GM18861 (cell line): ENCODE data around the gene SORCS2.

Experiments used
- ATAC-seq: cut with Tn5 transposase; IDR thresholded peaks from one replicate; pipeline ENCODE4 v1.9.1; 2021; ENCODE audit not compliant: unreplicated experiment

Gene SORCS2

DNA sequence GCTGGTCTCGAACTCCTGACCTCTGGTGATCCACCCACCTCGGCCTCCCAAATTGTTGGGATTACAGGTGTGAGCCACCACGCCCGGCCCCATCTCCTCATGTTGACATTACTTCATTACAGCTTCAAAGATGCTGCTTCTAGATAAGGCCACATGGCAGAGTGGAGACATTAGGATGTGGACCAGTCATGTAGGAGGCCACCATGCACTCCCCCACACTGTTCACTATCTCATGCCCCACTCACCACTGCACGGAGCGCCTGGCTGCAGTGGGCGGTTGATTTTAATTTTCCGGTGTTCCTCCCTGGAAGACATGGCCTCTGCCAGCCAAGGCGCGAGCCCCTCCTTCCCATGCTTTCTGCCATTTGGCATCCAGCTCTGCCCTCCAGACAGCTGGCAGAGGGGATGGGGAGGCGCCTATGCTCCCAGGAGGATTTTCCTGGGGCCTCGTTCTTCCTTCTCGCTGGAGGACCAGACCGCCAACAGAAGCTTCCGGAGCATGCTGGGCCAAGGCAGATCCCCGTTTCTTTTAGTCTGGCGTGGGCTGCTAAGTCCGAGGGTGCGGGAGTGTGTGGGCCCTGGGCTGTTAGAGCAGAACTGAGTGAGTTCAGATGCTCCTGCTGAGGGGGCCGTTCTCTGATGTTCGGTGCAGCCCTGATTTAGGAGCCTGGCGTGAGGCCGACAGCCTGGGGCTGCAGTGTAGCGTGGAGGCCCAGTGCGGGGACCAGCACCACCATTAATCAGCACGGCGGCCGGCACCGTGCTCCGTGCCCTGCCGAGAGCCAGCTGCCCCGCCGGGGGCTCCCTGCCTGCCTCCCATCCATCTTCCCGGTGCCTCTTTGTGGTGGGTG is 93.1 kb downstream of the SORCS2 start:
- ATAC-seq = no peak

DNA sequence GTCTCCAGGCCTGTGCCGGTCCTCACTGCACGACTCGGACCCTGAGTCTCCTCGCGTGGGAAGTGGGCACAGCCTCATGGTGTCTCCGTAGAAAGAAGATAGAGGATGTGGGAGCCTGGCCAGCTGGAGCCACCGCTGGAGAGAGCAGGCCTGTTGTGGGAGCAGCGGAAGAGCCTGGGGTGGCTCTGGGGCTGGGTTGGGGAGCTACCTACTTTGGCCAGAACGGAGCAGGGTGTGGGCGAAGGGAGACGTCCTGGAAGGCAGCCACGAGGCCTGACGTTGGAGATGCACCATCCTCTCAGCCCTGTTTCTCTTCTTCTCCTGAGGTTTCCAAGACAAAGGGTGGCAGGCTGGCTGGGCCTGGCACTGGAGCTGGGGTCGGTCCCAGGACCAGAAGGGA is 93.8 kb downstream of the SORCS2 start:
- no peak for ATAC-seq

DNA sequence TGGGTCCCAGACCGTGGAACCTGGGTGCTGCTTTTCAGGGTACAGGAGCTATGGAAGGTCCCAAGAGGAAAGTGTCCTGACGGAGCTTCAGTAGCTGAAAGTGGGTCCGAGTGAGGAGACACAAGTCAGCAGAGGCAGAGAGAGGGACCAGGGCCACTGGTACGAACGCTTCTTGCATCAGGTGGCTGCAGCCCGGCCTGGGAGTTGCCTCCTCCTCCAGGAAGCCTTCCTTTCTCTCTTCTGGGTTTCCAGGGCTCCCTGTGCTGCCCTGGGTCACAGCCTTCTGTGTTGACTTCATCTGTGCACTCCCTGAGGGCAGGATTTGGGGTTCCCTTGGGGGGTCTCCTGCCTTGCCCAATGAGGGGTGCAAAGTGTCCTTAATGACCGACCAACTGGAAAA is 94.5 kb downstream of the SORCS2 start:
- ATAC-seq = no peak

DNA sequence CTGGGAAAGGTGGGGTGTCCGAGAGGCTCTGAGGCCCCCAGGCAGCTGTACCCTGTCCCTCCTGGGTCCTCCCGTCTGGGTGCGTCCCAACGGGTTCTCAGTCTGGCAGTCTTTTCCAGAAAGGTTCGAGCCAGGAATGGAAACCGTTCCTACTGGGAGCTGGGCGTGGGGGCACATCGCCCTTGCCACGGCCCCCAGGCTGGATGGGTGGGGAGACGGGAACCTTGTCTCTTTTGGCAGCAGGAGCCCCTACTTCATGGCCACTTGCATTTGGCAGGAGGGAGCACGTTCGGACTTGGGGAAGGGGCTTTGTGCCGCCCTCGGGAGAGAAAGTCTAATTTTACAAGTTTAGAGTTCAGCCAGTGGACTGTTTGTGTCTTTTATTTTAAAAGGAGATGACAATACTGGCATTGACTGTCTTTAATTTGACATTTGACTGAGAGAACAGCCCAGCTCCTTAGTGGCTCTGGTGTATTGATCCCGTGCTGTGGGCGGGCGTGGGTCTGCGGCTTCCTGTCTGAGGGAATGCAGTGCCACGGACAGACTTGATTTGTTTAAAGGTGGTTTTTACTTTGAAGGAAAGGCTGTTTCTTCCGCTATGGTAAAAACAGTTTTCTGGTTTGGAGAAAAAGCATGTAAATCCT is 95.1 kb downstream of the SORCS2 start:
- ATAC-seq = no peak

DNA sequence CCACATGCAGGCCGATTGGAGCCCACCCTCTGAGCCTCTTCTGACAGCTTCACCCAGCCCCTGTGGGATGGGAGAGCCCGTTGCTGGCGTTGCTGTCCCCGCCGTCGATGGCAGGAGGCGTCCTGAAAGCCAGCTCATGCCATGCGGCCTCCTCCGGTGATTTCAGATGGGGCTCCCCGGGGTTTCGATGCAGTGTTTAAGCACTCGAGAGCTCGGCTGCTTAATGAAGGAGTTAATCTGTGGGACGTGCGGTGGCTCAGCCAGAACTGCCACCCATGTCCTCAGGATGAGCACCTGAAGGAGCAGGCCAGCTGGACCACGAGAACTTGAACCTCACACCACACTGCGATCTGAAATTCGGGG is 95.6 kb downstream of the SORCS2 start:
- ATAC-seq = no peak

DNA sequence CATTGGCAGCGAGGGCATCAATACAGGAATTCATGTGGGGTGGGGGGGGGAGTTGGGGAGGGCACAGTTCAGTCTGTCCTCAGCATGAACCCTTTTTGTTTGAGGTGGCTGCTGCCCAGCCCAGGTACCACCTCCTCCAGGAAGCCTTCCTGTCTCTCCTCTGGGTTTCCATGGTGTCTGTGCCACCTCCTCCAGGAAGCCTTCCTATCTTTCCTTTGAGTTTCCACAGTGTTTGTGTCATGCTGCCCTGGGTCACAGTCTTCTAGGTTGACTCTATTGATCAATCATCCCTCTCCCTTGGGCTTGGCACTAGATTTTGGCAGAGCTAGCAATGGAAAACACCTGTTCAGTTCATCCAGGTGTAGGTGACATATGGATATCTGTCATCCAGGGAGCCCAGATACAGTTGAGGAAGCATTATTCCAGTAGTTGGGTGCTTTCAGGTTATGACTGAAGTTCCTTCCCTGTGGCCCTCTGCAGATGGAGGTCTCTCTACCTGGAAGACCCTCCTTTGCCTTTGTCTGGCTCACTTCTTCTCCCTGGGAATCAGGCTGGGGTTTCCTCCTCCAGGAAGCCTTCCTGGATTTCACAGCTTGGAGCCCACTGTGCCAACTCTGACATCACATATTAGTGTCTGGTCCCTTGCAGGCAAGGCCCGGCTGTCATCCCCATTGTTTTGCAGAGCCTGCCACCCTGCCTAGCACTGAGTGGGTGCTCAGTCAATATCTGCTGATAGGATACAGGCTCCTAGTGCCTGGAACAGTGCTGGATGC is 96.6 kb downstream of the SORCS2 start:
- no peak for ATAC-seq

DNA sequence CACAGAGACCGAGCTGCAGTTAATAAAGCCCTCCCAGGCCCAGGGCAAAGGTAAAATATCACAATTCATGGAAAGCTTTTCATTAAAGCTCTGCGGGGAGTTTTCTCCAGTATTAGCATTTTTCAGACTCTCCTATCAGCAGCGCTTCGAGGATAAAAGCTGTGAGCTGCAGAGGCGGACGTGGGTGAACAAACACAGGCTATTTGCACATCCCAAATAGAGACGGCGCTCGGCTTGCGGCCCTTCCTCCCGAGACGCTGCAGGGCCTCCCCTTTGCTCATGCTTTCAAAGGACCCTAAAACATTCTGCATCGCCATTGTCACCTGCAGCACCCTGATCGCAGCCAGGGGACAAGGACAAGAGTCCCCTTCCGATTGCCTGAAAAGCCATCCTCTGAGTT is 97.3 kb downstream of the SORCS2 start:
- no peak for ATAC-seq

DNA sequence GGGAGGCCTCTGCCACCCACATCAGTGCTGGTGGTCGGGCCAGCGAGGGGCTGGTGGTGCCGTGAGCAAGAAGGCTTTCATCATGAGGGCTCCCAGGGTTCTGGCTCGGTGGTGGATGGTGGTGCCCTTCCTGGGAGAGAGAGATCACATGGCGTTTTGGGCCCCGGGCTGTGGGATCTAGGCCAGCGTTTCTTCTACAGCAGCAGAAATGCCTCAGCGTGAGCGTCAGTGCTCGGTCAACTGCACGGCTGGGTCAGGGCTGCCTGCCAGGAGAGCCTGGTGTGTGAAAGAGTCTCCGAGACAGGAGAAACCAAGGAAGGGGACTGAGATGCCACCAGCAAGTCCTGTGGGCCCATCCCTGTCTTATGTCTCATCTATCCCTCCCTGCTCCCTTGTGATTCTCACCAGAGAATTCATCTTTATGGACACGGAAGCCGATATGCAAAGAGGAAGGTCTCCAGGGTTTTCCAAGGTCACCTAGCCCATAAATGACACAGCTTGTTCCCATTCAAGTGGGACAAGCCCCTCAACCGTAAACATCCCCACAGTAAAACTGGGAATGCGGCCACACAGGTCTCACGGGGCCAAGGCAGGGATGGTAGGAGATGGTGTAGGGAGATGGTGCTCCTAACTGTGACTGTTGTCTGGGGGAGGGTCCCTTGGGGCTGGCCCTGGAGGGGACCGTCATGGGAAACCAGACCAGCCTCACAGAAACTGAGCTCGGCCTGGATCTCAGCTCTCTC is 99.2 kb downstream of the SORCS2 start:
- no peak for ATAC-seq

DNA sequence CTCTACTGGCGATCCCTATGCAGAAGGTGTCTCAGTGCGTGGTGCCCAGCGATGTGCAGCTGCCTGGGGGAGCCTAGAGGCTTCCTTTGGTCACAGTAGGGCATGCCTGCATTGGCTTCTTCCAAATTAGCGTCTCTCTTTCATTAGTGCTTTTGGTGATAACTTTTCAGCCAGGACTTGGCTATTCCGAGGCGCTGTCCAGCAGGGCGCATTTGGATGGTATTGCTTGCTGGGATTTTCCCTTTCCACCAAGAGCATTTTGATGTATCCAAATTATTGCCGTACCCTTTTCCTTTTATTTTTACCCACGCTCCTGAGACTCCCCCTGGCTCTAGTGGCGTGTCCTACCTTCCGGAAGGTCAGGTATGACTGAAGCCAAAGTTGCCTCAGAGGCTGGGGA is 101.4 kb downstream of the SORCS2 start:
- no peak for ATAC-seq

DNA sequence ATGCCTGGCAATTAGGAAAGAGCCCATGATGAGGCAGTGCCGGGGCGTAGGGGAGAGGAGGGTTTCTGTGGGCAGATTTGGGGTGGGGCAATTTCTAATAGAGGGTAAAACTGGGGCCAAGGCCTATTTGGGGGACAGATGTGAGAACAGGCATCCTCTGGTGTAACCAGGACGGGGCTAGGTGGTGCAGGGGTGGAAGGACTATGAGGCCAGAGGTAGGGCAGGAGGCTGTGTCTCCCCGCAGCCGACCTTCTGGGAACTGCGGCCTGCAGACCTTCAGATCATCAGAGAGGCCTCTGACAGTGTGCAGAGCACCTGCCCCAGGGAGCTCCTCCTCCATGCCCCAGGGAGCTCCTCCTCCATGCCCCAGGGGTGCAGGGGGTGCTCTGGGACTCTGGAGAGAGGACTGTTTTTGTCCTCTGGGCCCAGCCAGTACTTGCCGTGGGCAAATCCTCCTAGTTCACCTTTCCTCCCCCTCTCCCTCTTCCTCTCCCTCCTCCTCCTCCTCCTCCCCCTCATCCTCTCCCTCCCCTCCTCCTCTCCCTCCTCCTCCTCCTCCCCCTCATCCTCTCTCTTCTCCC is 101.9 kb downstream of the SORCS2 start:
- ATAC-seq = no peak

DNA sequence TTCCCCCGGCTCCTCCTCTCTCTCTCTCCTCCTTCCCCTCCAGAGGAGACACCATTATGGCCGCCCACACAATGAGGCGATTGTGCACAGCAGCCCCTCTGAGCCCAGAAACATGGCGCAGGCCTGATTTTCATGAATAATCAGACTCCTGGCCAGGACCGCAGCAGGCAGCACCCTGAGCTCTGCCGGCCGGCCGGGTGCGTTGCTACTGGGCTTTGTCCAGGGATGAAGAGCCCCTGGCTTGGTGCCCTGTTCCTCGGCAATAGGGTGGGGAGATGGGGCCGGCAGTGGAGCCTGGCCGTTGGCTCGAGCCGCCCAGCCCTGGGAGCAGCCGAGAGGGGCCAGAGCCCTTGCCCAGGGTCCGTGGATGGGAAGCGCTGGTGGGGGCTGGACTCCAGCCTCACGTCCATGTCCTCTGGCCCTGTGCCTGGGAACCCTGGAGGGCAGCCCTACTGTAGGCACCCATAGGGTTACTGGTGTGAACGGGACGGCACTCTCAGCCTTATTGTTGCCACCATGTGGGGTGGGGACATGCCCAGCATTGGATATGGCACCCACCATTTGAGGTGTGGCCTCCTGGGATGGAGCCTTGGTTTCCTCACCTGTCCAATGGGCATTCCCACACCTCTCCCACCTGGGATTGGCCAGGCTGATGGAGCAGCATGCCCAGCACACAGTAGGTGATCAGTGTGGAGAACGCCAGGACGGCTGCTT is 103.0 kb downstream of the SORCS2 start:
- ATAC-seq = no peak

DNA sequence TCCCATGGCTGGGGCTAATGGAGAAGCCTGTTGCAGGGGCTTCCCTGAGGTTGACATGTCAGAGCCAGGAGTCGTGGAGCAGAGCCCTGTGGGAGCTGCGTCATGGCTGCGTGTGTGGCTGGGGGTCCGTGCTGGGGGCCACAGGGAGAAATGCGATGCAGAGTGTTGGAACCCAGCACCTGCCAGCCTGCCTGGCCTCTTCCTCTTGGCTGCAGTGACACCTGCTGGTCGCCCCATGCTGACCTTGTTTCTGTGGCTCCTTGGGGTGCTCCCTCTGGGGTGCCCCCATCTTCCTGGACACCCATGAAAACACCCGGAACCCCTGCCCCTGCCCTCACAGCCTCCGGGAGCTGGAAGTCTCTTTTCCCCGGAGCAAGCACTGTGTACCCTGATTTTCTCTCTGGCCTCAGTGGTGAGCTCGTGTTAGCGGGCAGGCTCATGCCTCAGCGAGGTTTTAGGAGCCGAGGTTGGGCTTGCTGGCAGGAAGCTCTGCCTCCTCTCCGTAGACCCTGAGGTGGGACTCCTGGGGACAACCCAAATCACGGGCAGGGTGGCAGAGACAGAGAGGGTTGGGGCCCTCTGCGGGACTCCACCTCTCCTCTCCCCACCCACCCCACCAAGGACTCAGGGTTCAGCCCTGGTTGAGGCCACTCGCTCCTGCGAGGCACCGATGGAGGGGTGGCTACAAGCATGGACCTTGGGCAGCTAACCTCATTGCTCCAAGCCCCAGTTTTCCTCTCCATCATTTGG is 103.7 kb downstream of the SORCS2 start:
- ATAC-seq = no peak

DNA sequence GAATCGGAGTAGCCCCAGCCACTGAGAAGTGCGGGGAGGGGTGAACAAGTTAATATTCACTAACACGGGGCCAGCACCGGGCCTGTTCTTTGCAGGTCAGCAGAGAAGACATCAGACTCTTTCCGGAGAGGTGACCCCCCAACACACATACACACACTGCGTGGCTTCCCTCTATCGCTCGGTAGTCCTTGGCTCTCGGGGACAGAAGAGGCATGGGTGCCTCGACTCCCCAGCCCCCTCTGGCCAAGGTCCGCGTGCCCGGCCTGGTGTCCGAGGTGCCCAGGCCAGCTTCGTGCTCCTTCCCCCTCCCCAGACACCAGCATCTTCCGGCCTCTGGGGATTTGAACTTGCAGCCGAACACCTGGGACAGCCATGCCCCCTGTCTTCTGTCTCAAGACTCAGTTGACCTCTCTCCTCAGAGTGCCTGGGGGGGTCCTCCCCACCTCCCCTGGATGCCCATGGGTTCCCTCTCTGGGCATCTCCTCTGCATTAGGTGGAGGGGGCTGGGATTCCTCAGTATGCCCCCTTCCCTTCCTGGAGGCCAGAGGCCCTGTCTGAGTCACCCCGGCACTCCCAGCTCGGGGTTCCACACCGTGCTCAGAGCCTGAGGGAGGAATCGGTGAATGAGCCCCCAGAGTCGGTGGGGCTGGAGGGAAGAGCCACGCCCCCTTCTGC is 104.5 kb downstream of the SORCS2 start:
- no peak for ATAC-seq

DNA sequence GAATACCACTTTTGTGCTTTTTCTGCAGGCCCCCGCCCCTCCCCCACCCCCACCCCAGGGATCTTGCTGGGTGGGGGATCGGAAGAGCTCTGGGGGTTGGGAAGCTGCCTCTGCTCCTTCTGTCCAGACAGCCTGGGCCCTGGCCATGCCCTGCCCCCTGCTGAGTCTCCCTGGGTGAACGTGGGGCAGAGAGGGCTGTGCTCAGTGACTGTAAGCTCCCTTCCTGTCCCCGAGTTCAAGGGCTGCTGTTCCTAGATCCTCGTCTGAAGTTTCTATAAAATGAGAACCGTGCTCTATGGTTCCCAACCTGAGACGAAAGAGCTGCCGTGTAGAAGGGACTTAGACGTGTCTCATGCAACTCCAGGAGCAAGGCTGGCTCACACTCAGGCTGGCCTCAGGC is 105.0 kb downstream of the SORCS2 start:
- ATAC-seq = no peak

DNA sequence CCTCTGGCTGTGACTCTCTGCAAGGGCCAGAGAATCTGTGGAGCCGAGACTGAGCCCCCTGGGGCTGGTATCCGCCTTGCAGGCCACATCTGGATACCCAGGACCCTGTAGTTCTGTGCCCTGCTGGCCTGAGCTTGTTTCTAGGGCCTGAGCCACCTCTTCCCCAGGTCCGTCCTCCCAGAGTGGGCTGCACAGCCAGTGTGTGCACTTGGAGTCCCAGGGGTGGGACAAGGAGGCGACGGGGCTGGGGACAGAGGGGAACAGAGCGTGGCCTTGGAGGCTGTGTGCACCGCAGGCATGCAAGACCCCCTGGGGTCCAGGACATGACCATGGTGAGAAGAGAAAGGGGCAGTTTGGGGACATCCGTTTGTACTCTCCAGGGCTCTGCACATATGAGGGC is 105.5 kb downstream of the SORCS2 start:
- no peak for ATAC-seq

DNA sequence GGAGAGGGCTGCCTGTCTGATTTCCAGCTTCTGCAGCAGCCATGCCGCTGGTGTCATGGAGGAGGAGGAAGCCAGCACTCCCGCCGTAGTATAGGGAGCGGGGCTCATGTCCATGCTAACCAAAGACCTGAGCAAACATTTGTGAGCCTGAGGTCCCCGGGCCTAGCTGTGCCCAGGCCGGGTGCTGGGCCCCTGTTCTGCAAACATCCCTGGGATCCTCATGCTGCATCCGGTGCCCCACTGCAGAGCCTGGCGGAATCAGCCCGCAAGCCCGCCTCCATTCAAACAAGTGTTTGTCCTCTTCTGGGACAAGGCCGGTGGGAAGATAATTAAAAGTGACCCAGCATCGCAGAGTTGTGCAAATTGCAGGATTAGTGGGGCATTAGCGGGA is 106.3 kb downstream of the SORCS2 start:
- no peak for ATAC-seq

DNA sequence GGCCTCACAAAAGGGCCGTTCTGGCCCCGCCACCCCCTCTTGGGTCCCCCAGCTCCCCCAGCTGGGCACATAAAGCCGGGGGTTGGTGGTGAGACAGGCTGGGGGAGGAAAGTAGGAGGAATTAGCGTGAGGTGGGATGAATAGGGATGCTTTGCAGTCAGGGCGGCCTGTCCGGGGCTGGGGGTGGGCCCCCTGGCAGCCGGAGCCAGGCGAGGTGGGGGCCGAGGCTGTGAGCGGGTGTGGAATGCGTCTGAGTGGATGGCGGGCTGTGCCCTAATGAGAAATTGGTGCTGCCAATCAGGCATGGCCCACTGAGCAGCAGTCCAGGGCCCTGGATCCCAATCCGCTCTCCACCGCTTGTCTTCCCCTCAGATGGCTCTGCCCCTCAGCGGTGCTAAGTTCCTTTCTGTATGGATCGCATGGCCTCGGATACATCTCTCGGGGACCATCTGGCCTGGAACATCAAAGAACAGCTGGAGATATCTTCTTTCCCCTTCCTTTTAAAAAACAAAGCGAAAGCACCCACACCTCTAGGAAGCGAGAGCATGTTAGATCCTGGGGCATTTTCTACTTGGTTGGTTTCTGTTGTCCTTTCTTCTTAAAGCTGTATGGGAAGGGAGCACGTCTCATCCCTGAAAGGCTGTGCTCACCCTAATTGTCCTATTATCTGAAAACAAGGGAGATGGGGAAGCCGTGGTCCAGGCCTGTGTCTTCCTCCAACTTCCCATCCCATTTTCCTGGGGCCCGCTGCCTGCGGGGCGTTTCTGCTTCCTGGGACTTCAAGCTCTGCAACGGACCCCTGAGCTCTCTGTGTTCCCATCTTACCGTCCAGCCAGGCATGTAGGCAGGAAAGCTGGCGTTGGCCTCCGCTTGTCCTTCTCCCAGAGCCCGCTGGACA is 106.9 kb downstream of the SORCS2 start:
- ATAC-seq = no peak
